Measurements from ENCODE around the gene ACSS3. TPM values are rescaled to one million over a fixed set of nuclear protein-coding genes. Genes with fewer than 3 reads are reported as not detected.

The ACSS3 gene
- total RNA-seq, 6 experiments from 2014 or later: 39.7 to 112 (median 56.5) TPM

GRCh38 chr12:81079280-81080076 is 1.6 kb downstream of the ACSS3 start:
- Histone ChIP-seq H3K9me3 (no peaks in the 10 kb centered on the region), H3K4me3 (peak overlapping the region; percentile 61 to 90 (median 83)), H3K36me3 (no peaks in the 10 kb centered on the region), H3K4me1 (peaks cover 0 to 46% (median 9%) of the 10 kb centered on the region in 4 donors), H3K27me3 (no peaks in the 10 kb centered on the region), H3K27ac (peak overlapping the region; percentile 35 to 98 (median 89))
- WGBS (ENCODE audit: insufficient coverage, low coverage, low lambda C conversion rate, missing lambda C conversion rate): 44% methylated on average over 2 of the region's 2 CpGs
- DNase-seq (no peak), ATAC-seq (no peak)
- no peak for TF ChIP-seq POLR2A (IDR thresholded peaks at IDR 0.05)
- TF ChIP-seq CTCF (IDR thresholded peaks at IDR 0.05): no peak
- intact Hi-C loops (cut with DNase I): no loop called here

DNA sequence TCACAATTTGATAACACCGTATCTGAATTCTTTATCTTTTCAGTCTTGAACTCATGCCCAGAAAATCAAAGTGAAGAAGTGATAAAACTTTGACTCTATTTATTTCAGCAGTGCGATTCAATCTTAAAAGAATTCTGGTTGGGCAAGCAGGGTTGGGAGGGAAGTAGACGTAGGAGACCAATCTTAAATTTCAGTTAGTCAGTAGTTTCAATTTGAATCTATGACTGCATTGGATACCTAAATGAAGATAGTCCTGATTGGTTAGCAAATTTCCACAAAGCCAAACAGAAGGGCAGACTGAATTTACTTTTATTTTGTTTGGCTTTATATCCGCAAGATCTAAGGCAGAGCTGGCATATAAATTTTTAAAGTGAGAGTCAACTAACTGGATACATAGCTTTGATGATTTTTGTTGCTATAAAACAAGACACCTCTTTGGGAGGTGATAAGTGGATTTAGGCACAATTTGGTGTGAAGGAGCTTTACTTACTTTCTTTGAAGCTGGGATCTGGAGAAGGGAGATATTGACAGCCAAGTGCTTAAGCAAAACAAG is 2.6 kb downstream of the ACSS3 start:
- intact Hi-C loops (cut with DNase I): no loop called here
- H3K36me3 ChIP-seq: no peaks in the 10 kb centered on the region
- DNase-seq (no peak), ATAC-seq (peak; percentile 33 to 46 (median 36))
- H3K27ac ChIP-seq: peak overlapping the region in 2 of 3 donors; percentile 89 to 98
- H3K9me3 ChIP-seq: no peaks in the 10 kb centered on the region
- peaks cover 0 to 51% (median 13%) of the 10 kb centered on the region in 4 donors for H3K4me1 ChIP-seq
- WGBS (ENCODE audit: insufficient coverage, low coverage, low lambda C conversion rate, missing lambda C conversion rate): 21% methylated on average over 4 of the region's 4 CpGs
- H3K4me3 ChIP-seq: peak overlapping the region in 2 of 3 donors; percentile 14 to 83
- TF ChIP-seq CTCF (IDR thresholded peaks at IDR 0.05) (no peak), POLR2A (IDR thresholded peaks at IDR 0.05) (peak; percentile 58)
- H3K27me3 ChIP-seq: no peaks in the 10 kb centered on the region

GRCh38 chr12:81081726-81082125 is 3.8 kb downstream of the ACSS3 start:
- peaks cover 0 to 45% (median 16%) of the 10 kb centered on the region in 4 donors for H3K4me1 ChIP-seq
- H3K27ac ChIP-seq: peak overlapping the region in 1 of 3 donors; percentile 98
- WGBS (ENCODE audit: insufficient coverage, low coverage, low lambda C conversion rate, missing lambda C conversion rate): 86% methylated on average over 1 of the region's 1 CpG
- H3K27me3 ChIP-seq: no peaks in the 10 kb centered on the region
- no peaks in the 10 kb centered on the region for H3K36me3 ChIP-seq
- no peak overlapping the region for H3K4me3 ChIP-seq
- DNase-seq: no peak
- no peak for ATAC-seq
- TF ChIP-seq CTCF (IDR thresholded peaks at IDR 0.05) (no peak), POLR2A (IDR thresholded peaks at IDR 0.05) (no peak)
- no peaks in the 10 kb centered on the region for H3K9me3 ChIP-seq
- intact Hi-C loops (cut with DNase I): no loop called here

- no peaks in the 10 kb centered on the region for H3K9me3 ChIP-seq
- no peaks in the 10 kb centered on the region for H3K27me3 ChIP-seq
- ATAC-seq (no peak), DNase-seq (no peak)
- TF ChIP-seq CTCF (IDR thresholded peaks at IDR 0.05): no peak
- H3K4me3 ChIP-seq: no peak overlapping the region
- WGBS (ENCODE audit: insufficient coverage, low coverage, low lambda C conversion rate, missing lambda C conversion rate): 57% methylated on average over 1 of the region's 1 CpG
- H3K4me1 ChIP-seq: peaks cover 0 to 39% (median 15%) of the 10 kb centered on the region in 4 donors
- intact Hi-C loops (cut with DNase I): no loop called here
- H3K27ac ChIP-seq: peak overlapping the region in 1 of 3 donors; percentile 98
- H3K36me3 ChIP-seq: no peaks in the 10 kb centered on the region
Observed at GRCh38 chr12:81083018-81083417, 5.1 kb downstream of the ACSS3 start.
